Measurements from ENCODE around the gene RFC2. TPM values are rescaled to one million over a fixed set of nuclear protein-coding genes. Genes with fewer than 3 reads are reported as not detected.

RFC2 gene
- total and polyA plus RNA-seq, 2 of the 8 experiments (the other 6 are each of a cell fraction or from before 2014, with no cell fraction given), result 52.9 to 85.4 TPM

DNA sequence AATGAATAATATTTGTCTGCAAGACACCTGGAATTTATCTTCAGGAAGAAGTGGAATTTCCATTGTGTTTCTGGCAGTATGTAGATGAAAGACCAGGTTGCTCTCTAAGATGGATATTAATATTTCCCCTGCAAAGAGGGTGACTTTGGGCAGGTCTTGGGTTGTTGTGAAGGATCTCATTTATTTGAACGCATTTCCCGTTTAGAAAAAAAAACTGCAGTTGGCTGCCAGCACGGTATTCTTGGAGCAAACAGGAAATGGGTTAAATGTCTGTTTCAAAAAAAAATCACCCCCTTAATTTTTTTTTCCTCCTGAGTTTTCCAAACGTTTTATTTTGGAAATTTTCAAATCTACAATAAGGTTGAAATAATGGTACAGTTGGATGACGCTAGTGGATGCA lies 68.6 kb downstream of the RFC2 start (continued):
- TF ChIP-seq, protein P1, sequence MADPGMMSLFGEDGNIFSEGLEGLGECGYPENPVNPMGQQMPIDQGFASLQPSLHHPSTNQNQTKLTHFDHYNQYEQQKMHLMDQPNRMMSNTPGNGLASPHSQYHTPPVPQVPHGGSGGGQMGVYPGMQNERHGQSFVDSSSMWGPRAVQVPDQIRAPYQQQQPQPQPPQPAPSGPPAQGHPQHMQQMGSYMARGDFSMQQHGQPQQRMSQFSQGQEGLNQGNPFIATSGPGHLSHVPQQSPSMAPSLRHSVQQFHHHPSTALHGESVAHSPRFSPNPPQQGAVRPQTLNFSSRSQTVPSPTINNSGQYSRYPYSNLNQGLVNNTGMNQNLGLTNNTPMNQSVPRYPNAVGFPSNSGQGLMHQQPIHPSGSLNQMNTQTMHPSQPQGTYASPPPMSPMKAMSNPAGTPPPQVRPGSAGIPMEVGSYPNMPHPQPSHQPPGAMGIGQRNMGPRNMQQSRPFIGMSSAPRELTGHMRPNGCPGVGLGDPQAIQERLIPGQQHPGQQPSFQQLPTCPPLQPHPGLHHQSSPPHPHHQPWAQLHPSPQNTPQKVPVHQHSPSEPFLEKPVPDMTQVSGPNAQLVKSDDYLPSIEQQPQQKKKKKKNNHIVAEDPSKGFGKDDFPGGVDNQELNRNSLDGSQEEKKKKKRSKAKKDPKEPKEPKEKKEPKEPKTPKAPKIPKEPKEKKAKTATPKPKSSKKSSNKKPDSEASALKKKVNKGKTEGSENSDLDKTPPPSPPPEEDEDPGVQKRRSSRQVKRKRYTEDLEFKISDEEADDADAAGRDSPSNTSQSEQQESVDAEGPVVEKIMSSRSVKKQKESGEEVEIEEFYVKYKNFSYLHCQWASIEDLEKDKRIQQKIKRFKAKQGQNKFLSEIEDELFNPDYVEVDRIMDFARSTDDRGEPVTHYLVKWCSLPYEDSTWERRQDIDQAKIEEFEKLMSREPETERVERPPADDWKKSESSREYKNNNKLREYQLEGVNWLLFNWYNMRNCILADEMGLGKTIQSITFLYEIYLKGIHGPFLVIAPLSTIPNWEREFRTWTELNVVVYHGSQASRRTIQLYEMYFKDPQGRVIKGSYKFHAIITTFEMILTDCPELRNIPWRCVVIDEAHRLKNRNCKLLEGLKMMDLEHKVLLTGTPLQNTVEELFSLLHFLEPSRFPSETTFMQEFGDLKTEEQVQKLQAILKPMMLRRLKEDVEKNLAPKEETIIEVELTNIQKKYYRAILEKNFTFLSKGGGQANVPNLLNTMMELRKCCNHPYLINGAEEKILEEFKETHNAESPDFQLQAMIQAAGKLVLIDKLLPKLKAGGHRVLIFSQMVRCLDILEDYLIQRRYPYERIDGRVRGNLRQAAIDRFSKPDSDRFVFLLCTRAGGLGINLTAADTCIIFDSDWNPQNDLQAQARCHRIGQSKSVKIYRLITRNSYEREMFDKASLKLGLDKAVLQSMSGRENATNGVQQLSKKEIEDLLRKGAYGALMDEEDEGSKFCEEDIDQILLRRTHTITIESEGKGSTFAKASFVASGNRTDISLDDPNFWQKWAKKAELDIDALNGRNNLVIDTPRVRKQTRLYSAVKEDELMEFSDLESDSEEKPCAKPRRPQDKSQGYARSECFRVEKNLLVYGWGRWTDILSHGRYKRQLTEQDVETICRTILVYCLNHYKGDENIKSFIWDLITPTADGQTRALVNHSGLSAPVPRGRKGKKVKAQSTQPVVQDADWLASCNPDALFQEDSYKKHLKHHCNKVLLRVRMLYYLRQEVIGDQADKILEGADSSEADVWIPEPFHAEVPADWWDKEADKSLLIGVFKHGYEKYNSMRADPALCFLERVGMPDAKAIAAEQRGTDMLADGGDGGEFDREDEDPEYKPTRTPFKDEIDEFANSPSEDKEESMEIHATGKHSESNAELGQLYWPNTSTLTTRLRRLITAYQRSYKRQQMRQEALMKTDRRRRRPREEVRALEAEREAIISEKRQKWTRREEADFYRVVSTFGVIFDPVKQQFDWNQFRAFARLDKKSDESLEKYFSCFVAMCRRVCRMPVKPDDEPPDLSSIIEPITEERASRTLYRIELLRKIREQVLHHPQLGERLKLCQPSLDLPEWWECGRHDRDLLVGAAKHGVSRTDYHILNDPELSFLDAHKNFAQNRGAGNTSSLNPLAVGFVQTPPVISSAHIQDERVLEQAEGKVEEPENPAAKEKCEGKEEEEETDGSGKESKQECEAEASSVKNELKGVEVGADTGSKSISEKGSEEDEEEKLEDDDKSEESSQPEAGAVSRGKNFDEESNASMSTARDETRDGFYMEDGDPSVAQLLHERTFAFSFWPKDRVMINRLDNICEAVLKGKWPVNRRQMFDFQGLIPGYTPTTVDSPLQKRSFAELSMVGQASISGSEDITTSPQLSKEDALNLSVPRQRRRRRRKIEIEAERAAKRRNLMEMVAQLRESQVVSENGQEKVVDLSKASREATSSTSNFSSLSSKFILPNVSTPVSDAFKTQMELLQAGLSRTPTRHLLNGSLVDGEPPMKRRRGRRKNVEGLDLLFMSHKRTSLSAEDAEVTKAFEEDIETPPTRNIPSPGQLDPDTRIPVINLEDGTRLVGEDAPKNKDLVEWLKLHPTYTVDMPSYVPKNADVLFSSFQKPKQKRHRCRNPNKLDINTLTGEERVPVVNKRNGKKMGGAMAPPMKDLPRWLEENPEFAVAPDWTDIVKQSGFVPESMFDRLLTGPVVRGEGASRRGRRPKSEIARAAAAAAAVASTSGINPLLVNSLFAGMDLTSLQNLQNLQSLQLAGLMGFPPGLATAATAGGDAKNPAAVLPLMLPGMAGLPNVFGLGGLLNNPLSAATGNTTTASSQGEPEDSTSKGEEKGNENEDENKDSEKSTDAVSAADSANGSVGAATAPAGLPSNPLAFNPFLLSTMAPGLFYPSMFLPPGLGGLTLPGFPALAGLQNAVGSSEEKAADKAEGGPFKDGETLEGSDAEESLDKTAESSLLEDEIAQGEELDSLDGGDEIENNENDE (IDR thresholded peaks at IDR 0.05; ENCODE audit: insufficient replicate concordance, low read length), result no peak
- TF ChIP-seq CHD1 (IDR thresholded peaks at IDR 0.05; ENCODE audit: low read depth, low read length), result no peak
- no peak for TF ChIP-seq TCF12 (IDR thresholded peaks at IDR 0.05; ENCODE audit: low read depth, low read length)
- TF ChIP-seq NRF1 (IDR thresholded peaks at IDR 0.05; ENCODE audit: low read depth, low read length), result no peak
- TF ChIP-seq JUN (IDR thresholded peaks at IDR 0.05; ENCODE audit: low read depth, low read length), result no peak
- no peak for TF ChIP-seq CTBP2 (IDR thresholded peaks at IDR 0.05; ENCODE audit: borderline replicate concordance, insufficient read depth, insufficient read length, low read length)
- TF ChIP-seq CREB1 (IDR thresholded peaks at IDR 0.05), result no peak
- no peak for TF ChIP-seq CBX5 (IDR thresholded peaks at IDR 0.05; ENCODE audit: low read depth, low read length)
- no peak for TF ChIP-seq SIRT6 (IDR thresholded peaks at IDR 0.05; ENCODE audit: low read length)
- no peak for TF ChIP-seq EZH2 (IDR thresholded peaks at IDR 0.05; ENCODE audit: low read depth, low read length, severe bottlenecking)
- no peak for TF ChIP-seq SUZ12 (IDR thresholded peaks at IDR 0.05; ENCODE audit: low read length)
- TF ChIP-seq ZNF274 (IDR thresholded peaks at IDR 0.05; ENCODE audit: borderline replicate concordance, extremely low read depth, low read length), result no peak
- no peak for TF ChIP-seq TAF1 (IDR thresholded peaks at IDR 0.05; ENCODE audit: low read depth, low read length)

Data from H1 (cell line).